Keratinocyte (primary cell): ENCODE measurements around the gene RFPL3. TPM values are rescaled to one million over a fixed set of nuclear protein-coding genes. Genes with fewer than 3 reads are reported as not detected.

Experiments used
- DNase-seq: peaks from one replicate; pipeline ENCODE4 v3.0.0-alpha.2; 2011; ENCODE audit warnings: low read depth, missing footprints, low spot score
- FAIRE-seq: peaks from 2 replicates; lab custom pipeline; 2011; peaks lifted over from hg19 to GRCh38; lab: Jason Lieb, UNC
- H2AFZ ChIP-seq: 2 replicates; pipeline ENCODE4 v1.6.0; 2012; ENCODE audit warnings: low read length, control low read depth, inconsistent platforms; ENCODE audit not compliant: control insufficient read depth
- H3K27ac ChIP-seq: 2 replicates; pipeline ENCODE4 v1.5.1; 2011; ENCODE audit warnings: low read length; ENCODE audit not compliant: control insufficient read depth, insufficient read depth
- H3K27me3 ChIP-seq: 3 replicates; pipeline ENCODE4 v1.6.0; 2011; ENCODE audit warnings: low read length; ENCODE audit not compliant: control insufficient read depth, insufficient read depth; ENCODE audit errors: extremely low read depth
- H3K36me3 ChIP-seq, 2 experiments: 2 replicates in 1 of 2; 3 replicates in 1 of 2; pipeline ENCODE4 v1.5.1; 2011; ENCODE audit warnings: low read length in 2 of 2, mild to moderate bottlenecking in 1 of 2; ENCODE audit not compliant: control insufficient read depth in 2 of 2, insufficient read depth in 2 of 2; ENCODE audit errors: extremely low read depth in 1 of 2
- H3K4me1 ChIP-seq: 3 replicates; pipeline ENCODE4 v1.5.1; 2011; ENCODE audit warnings: low read length; ENCODE audit not compliant: control insufficient read depth, insufficient read depth; ENCODE audit errors: extremely low read depth
- H3K4me2 ChIP-seq: 3 replicates; pipeline ENCODE4 v1.6.0; 2011; ENCODE audit warnings: low read depth, low read length; ENCODE audit not compliant: control insufficient read depth, insufficient read depth; ENCODE audit errors: extremely low read depth
- H3K4me3 ChIP-seq, 3 experiments: fragments of 200-600 bp in 1 of 3; sonication (generic) in 1 of 3; 2 replicates in 2 of 3; 3 replicates in 1 of 3; pipeline ENCODE4 v1.5.1; 2011 to 2016; ENCODE audit warnings: low read length in 3 of 3, mild to moderate bottlenecking in 3 of 3, control low read depth in 2 of 3, inconsistent platforms in 1 of 3, low read depth in 1 of 3, mixed read lengths in 1 of 3, mixed run types in 1 of 3, moderate library complexity in 1 of 3; ENCODE audit not compliant: control insufficient read depth in 2 of 3, insufficient read depth in 2 of 3; ENCODE audit errors: extremely low read depth in 1 of 3
- H3K79me2 ChIP-seq: 2 replicates; pipeline ENCODE4 v1.6.0; 2012; ENCODE audit warnings: low read length; ENCODE audit not compliant: control insufficient read depth, insufficient read depth
- H3K9ac ChIP-seq: 3 replicates; pipeline ENCODE4 v1.6.0; 2011; ENCODE audit warnings: low read length; ENCODE audit not compliant: control insufficient read depth, insufficient read depth; ENCODE audit errors: extremely low read depth
- H3K9me1 ChIP-seq: 3 replicates; pipeline ENCODE4 v1.6.0; 2011; ENCODE audit warnings: low read length; ENCODE audit not compliant: control insufficient read depth, insufficient read depth; ENCODE audit errors: extremely low read depth
- H3K9me3 ChIP-seq: 2 replicates; pipeline ENCODE4 v1.5.1; 2012; ENCODE audit warnings: low read depth, low read length; ENCODE audit not compliant: control insufficient read depth
- H4K20me1 ChIP-seq: 3 replicates; pipeline ENCODE4 v1.6.0; 2011; ENCODE audit warnings: low read length; ENCODE audit not compliant: control insufficient read depth, insufficient read depth; ENCODE audit errors: extremely low read depth
- CTCF ChIP-seq, 3 experiments: IDR thresholded peaks in 1 of 3; conservative IDR thresholded peaks in 1 of 3; optimal IDR thresholded peaks in 1 of 3; 2 replicates in 2 of 3; 3 replicates in 1 of 3; pipeline versions ENCODE3 to v1.5.1; 2011; ENCODE audit warnings: low read length in 3 of 3, mild to moderate bottlenecking in 3 of 3, moderate library complexity in 2 of 3, control low read depth in 1 of 3, inconsistent platforms in 1 of 3; ENCODE audit not compliant: insufficient read depth in 2 of 3; ENCODE audit errors: extremely low read depth in 1 of 3
- EZH2 ChIP-seq: IDR thresholded peaks from one replicate; pipeline ENCODE4 v1.6.1; 2012; ENCODE audit warnings: inconsistent platforms, mild to moderate bottlenecking, low read length, moderate library complexity
- dilution Hi-C: fragments of 300-500 bp; cut with MboI; formaldehyde crosslinking; loops from one replicate; pipeline ENCODE4 v1.7.0; 2020; ENCODE audit warnings: low sequenced_read_pairs; ENCODE audit not compliant: extremely low pct_ligation_motif_present
- polyA plus RNA-seq, 5 experiments: library from polyadenylated mRNA; depleted of rRNA in 3 of 5; stranded (reverse) in 3 of 5; stranded (forward) in 1 of 5; unstranded in 1 of 5; fragments of >200 nt; gene quantifications; 1 replicate in 1 of 5; 2 replicates in 3 of 5; 3 replicates in 1 of 5; pipeline versions ENCODE4 v1.2.1 to v1.2.3, GENCODE V29; 2011 to 2012; ENCODE audit warnings: missing spikeins in 2 of 5, low read depth in 1 of 5, low replicate concordance in 1 of 5

RFPL3 gene
- polyA plus RNA-seq, 1 donor (not counting 4 experiments of a cell fraction or from before 2014, with no cell fraction given) = not detected

- H3K9me3 ChIP-seq = no peaks in the 10 kb centered on the region
- no peaks in the 10 kb centered on the region for H3K4me1 ChIP-seq
- dilution Hi-C loops = no loop called here
- FAIRE-seq = no peak
- no peaks in the 10 kb centered on the region for H3K9me1 ChIP-seq
- DNase-seq = no peak
- peaks cover 15 to 27% of the 10 kb centered on the region in 2 experiments for H3K36me3 ChIP-seq
- no peak overlapping the region for H3K9ac ChIP-seq
- H2AFZ ChIP-seq = no peak overlapping the region
- no peaks in the 10 kb centered on the region for H3K27me3 ChIP-seq
- TF ChIP-seq CTCF (optimal IDR thresholded peaks at IDR 0.05 in 1 of 3, IDR thresholded peaks at IDR 0.05 in 1 of 3, conservative IDR thresholded peaks at IDR 0.05 in 1 of 3; ENCODE audit: extremely low read depth in 1 of 3, insufficient read depth in 2 of 3, low read length in 3 of 3) (no peak), EZH2 (no peak)
- no peak overlapping the region for H3K27ac ChIP-seq
- no peaks in the 10 kb centered on the region for H4K20me1 ChIP-seq
- no peak overlapping the region for H3K4me2 ChIP-seq
- no peaks in the 10 kb centered on the region for H3K79me2 ChIP-seq
- H3K4me3 ChIP-seq = no peak overlapping the region
Measured at GRCh38 chr22:32401486-32401885, 43.8 kb downstream of the RFPL3 start.

- H3K27me3 ChIP-seq = no peaks in the 10 kb centered on the region
- FAIRE-seq = no peak
Measured at GRCh38 chr22:32404021-32404420, 46.4 kb downstream of the RFPL3 start.

More at GRCh38 chr22:32404021-32404420, 46.4 kb downstream of the RFPL3 start:
- Histone ChIP-seq H3K9me1 (no peaks in the 10 kb centered on the region), H3K36me3 (peaks cover 37 to 38% of the 10 kb centered on the region in 2 experiments), H3K4me2 (no peak overlapping the region), H3K27ac (no peak overlapping the region), H3K79me2 (peaks cover 15% of the 10 kb centered on the region), H2AFZ (no peak overlapping the region), H4K20me1 (no peaks in the 10 kb centered on the region), H3K4me3 (no peak overlapping the region), H3K9me3 (no peaks in the 10 kb centered on the region), H3K4me1 (no peaks in the 10 kb centered on the region), H3K9ac (no peak overlapping the region)
- DNase-seq = no peak
- dilution Hi-C loops = no loop called here
- no peak for TF ChIP-seq CTCF (optimal IDR thresholded peaks at IDR 0.05 in 1 of 3, IDR thresholded peaks at IDR 0.05 in 1 of 3, conservative IDR thresholded peaks at IDR 0.05 in 1 of 3; ENCODE audit: extremely low read depth in 1 of 3, insufficient read depth in 2 of 3, low read length in 3 of 3)
- no peak for TF ChIP-seq EZH2
